CD14-positive monocyte (primary cell): ENCODE measurements around the gene CPNE4. TPM values are rescaled to one million over a fixed set of nuclear protein-coding genes. Genes with fewer than 3 reads are reported as not detected.

ENCODE experiments used
- DNase-seq, 3 donors: peaks; one replicate each; pipeline ENCODE4 v3.0.0-alpha.2; 2011 to 2022
- H2AFZ ChIP-seq: 2 replicates; pipeline ENCODE4 v1.6.0; 2012; ENCODE audit warnings: mild to moderate bottlenecking, low read depth, low read length, inconsistent platforms; ENCODE audit not compliant: insufficient read depth, poor library complexity, severe bottlenecking
- H3K27ac ChIP-seq, 2 donors: 1 replicate in 1 of 2; 2 replicates in 1 of 2; pipeline ENCODE4 v1.5.1; 2012 to 2013; ENCODE audit warnings: low read length in 2 of 2, control low read depth in 1 of 2, inconsistent platforms in 1 of 2, low read depth in 1 of 2, mild to moderate bottlenecking in 1 of 2
- H3K27me3 ChIP-seq, 2 donors: one replicate each; pipeline versions ENCODE4 v1.6.0 to v1.6.1; 2011 to 2013; ENCODE audit warnings: low read length in 2 of 2; ENCODE audit not compliant: control insufficient read depth in 2 of 2, insufficient read depth in 2 of 2
- H3K36me3 ChIP-seq, 2 donors: replicated peaks in 1 of 2; 1 replicate in 1 of 2; 2 replicates in 1 of 2; pipeline versions ENCODE4 v1.5.1 to v1.6.1; 2012 to 2013; ENCODE audit warnings: low read length in 2 of 2, control low read depth in 1 of 2, inconsistent platforms in 1 of 2, mild to moderate bottlenecking in 1 of 2; ENCODE audit not compliant: insufficient read depth in 2 of 2, control insufficient read depth in 1 of 2
- H3K4me1 ChIP-seq, 2 donors: 1 replicate in 1 of 2; 2 replicates in 1 of 2; pipeline versions ENCODE4 v1.5.1 to v1.6.1; 2012 to 2013; ENCODE audit warnings: low read length in 2 of 2, control low read depth in 1 of 2, inconsistent platforms in 1 of 2, mild to moderate bottlenecking in 1 of 2, moderate library complexity in 1 of 2; ENCODE audit not compliant: insufficient read depth in 2 of 2, control insufficient read depth in 1 of 2
- H3K4me2 ChIP-seq: replicated peaks from 2 replicates; pipeline ENCODE3; 2012; ENCODE audit warnings: low read length, moderate library complexity, mild to moderate bottlenecking; ENCODE audit not compliant: poor library complexity, severe bottlenecking; ENCODE audit errors: extremely low read depth
- H3K4me3 ChIP-seq, 3 experiments: fragments of 200-600 bp in 1 of 3; sonication (generic) in 1 of 3; replicated peaks in 1 of 3; 1 replicate in 2 of 3; 2 replicates in 1 of 3; pipeline ENCODE4 v1.5.1; 2011 to 2013; ENCODE audit warnings: low read length in 3 of 3, mild to moderate bottlenecking in 3 of 3, control low read depth in 2 of 3, low read depth in 2 of 3, inconsistent platforms in 1 of 3, moderate library complexity in 1 of 3
- H3K79me2 ChIP-seq: 2 replicates; pipeline ENCODE4 v1.6.0; 2012; ENCODE audit warnings: mild to moderate bottlenecking, control low read depth, inconsistent platforms, low read length, moderate library complexity; ENCODE audit not compliant: insufficient read depth
- H3K9ac ChIP-seq: 2 replicates; pipeline ENCODE4 v1.6.0; 2017; ENCODE audit warnings: low read length, mild to moderate bottlenecking; ENCODE audit not compliant: insufficient read depth, poor library complexity, severe bottlenecking
- H3K9me3 ChIP-seq, 2 donors: replicated peaks in 1 of 2; 1 replicate in 1 of 2; 2 replicates in 1 of 2; pipeline versions ENCODE4 v1.5.1 to v1.6.1; 2012 to 2013; ENCODE audit warnings: low read length in 2 of 2, control low read depth in 1 of 2; ENCODE audit not compliant: control insufficient read depth in 1 of 2, insufficient read depth in 1 of 2
- H4K20me1 ChIP-seq: 2 replicates; pipeline ENCODE4 v1.6.0; 2012; ENCODE audit warnings: mild to moderate bottlenecking, low read length, control low read depth, moderate library complexity; ENCODE audit not compliant: insufficient read depth
- H3K27ac Mint-ChIP-seq, 7 donors: one replicate each; pipeline ENCODE4 v1.8.0; 2020; ENCODE audit warnings: mild to moderate bottlenecking in 7 of 7, mixed read lengths in 7 of 7, moderate library complexity in 6 of 7, inconsistent platforms in 2 of 7
- H3K27me3 Mint-ChIP-seq, 3 donors: one replicate each; pipeline ENCODE4 v1.8.0; 2021 to 2022; ENCODE audit warnings: low read depth in 3 of 3, mild to moderate bottlenecking in 3 of 3, mixed read lengths in 3 of 3, moderate library complexity in 3 of 3, inconsistent platforms in 1 of 3
- H3K36me3 Mint-ChIP-seq, 2 donors: one replicate each; pipeline ENCODE4 v1.8.0; 2020; ENCODE audit warnings: mixed read lengths in 2 of 2, inconsistent platforms in 1 of 2, mild to moderate bottlenecking in 1 of 2
- H3K4me1 Mint-ChIP-seq: one replicate; pipeline ENCODE4 v1.8.0; 2020; ENCODE audit warnings: mild to moderate bottlenecking, mixed read lengths
- H3K4me3 Mint-ChIP-seq, 2 donors: one replicate each; pipeline ENCODE4 v1.8.0; 2020; ENCODE audit warnings: mild to moderate bottlenecking in 2 of 2, mixed read lengths in 2 of 2, moderate library complexity in 1 of 2
- H3K9me3 Mint-ChIP-seq, 7 donors: one replicate each; pipeline ENCODE4 v1.8.0; 2020 to 2022; ENCODE audit warnings: mixed read lengths in 7 of 7, mild to moderate bottlenecking in 6 of 7, moderate library complexity in 6 of 7, inconsistent platforms in 2 of 7
- CTCF ChIP-seq: fragments of 200-600 bp; IDR thresholded peaks from one replicate; pipeline ENCODE4 v1.8.0; 2022; ENCODE audit warnings: antibody characterized with exemption, mild to moderate bottlenecking
- WGBS: methylation state at CpG from one replicate; pipeline ENCODE4 v1.1.5; 2013; ENCODE audit warnings: missing lambda C conversion rate; ENCODE audit not compliant: insufficient coverage; 5-methylcytosine and 5-hydroxymethylcytosine counted together
- intact Hi-C, 2 donors: fragments of 100-400 bp; cut with micrococcal nuclease; formaldehyde crosslinking; loops; one replicate each; pipeline versions ENCODE4 v1.15.0 to v1.15.1; 2023
- polyA plus RNA-seq, 3 donors: library from polyadenylated mRNA; depleted of rRNA in 1 of 3; unstranded in 2 of 3; stranded (reverse) in 1 of 3; fragments of 300-500 nt in 2 of 3; fragments of >200 nt in 1 of 3; fragmentation: Illumina TruSeq in 2 of 3; gene quantifications; 1 replicate in 2 of 3; 2 replicates in 1 of 3; pipeline ENCODE4 v1.2.3, GENCODE V29; 2012 to 2021

Gene CPNE4
- polyA plus RNA-seq, 3 donors: not detected

- no peaks in the 10 kb centered on the region for H3K36me3 ChIP-seq
- TF ChIP-seq CTCF: no peak
- no peaks in the 10 kb centered on the region for H3K4me1 ChIP-seq
- H3K4me2 ChIP-seq: no peak overlapping the region
- no peak overlapping the region for H3K9ac ChIP-seq
- H3K79me2 ChIP-seq: no peaks in the 10 kb centered on the region
- no peak for DNase-seq
- H3K27me3 Mint-ChIP-seq: peaks cover 2 to 9% (median 2%) of the 10 kb centered on the region in 3 donors
- no peak overlapping the region for H2AFZ ChIP-seq
- H3K4me1 Mint-ChIP-seq: no peaks in the 10 kb centered on the region
- H3K4me3 Mint-ChIP-seq: no peak overlapping the region
- H3K27me3 ChIP-seq: no peaks in the 10 kb centered on the region
- H3K4me3 ChIP-seq: no peak overlapping the region
- no peak overlapping the region for H3K27ac Mint-ChIP-seq
- no peaks in the 10 kb centered on the region for H4K20me1 ChIP-seq
- no peaks in the 10 kb centered on the region for H3K36me3 Mint-ChIP-seq
- H3K9me3 ChIP-seq: peaks cover 3 to 14% of the 10 kb centered on the region in 2 donors
- peaks cover 4 to 15% (median 12%) of the 10 kb centered on the region in 7 donors for H3K9me3 Mint-ChIP-seq
- intact Hi-C loops: no loop called here
- no peak overlapping the region for H3K27ac ChIP-seq
Measured at GRCh38 chr3:131755380-131755779, 279.4 kb downstream of the CPNE4 start.

DNA sequence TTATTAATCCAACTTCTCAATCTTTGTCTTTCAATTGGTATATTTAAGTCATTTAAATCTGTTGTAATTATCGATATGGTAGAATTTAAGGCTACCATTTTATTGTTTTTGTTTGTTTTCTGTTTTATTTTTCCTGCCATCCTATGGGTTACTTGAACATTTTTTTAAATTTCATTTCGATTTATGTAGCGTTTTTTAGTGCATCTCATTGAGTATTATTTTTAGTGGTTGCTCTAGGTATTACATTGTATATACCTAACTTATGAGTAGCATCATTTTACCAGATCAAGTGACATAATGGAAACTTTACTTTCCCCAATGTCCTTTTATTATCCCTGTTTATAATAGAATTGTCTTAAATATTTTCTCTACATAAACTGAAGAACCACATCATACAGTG, 284.6 kb downstream of the CPNE4 start:
- no peak overlapping the region for H3K4me3 Mint-ChIP-seq

More for the DNA sequence above, 284.6 kb downstream of the CPNE4 start:
- no peaks in the 10 kb centered on the region for H3K79me2 ChIP-seq
- no peak overlapping the region for H3K27ac ChIP-seq
- H3K36me3 ChIP-seq: no peaks in the 10 kb centered on the region
- no peak overlapping the region for H3K4me3 ChIP-seq
- peaks cover 0 to 2% (median 0%) of the 10 kb centered on the region in 7 donors for H3K9me3 Mint-ChIP-seq
- H3K27ac Mint-ChIP-seq: no peak overlapping the region
- no peaks in the 10 kb centered on the region for H3K4me1 ChIP-seq
- TF ChIP-seq CTCF: no peak
- no peak overlapping the region for H3K4me2 ChIP-seq
- no CpG with 5 or more reads among the region's 3 CpGs for WGBS
- intact Hi-C loops: no loop called here
- no peaks in the 10 kb centered on the region for H3K36me3 Mint-ChIP-seq
- H2AFZ ChIP-seq: no peak overlapping the region
- no peaks in the 10 kb centered on the region for H3K4me1 Mint-ChIP-seq
- H3K9me3 ChIP-seq: peaks cover 0 to 3% of the 10 kb centered on the region in 2 donors
- no peaks in the 10 kb centered on the region for H4K20me1 ChIP-seq
- no peak overlapping the region for H3K9ac ChIP-seq
- H3K27me3 ChIP-seq: no peaks in the 10 kb centered on the region
- DNase-seq: no peak
- H3K27me3 Mint-ChIP-seq: peaks cover 2 to 11% (median 9%) of the 10 kb centered on the region in 3 donors
